BJ (cell line): ENCODE data around the gene FAM181A. TPM values are rescaled to one million over a fixed set of nuclear protein-coding genes. Genes with fewer than 3 reads are reported as not detected.

Experiments used
- CTCF ChIA-PET: fragments of 350-600 bp; formaldehyde crosslinking; extraction: SDS; loops from one replicate; lab custom pipeline; 2021; ENCODE audit warnings: antibody characterized with exemption, inconsistent platforms; lab: Yijun Ruan, JAX
- POLR2A ChIA-PET: fragments of 300-600 bp; sonication (Branson Sonifier 250); formaldehyde crosslinking; extraction: SDS; loops from one replicate; lab custom pipeline; 2021; ENCODE audit warnings: antibody characterized with exemption; lab: Charles Lee
- DNase-seq: peaks from one replicate; pipeline ENCODE4 v3.0.0-alpha.2; 2011; ENCODE audit warnings: low read depth
- H3K27me3 ChIP-seq: 2 replicates; pipeline ENCODE4 v1.6.0; 2011; ENCODE audit warnings: low read length; ENCODE audit not compliant: control insufficient read depth, insufficient read depth
- H3K36me3 ChIP-seq: 2 replicates; pipeline ENCODE4 v1.5.1; 2011; ENCODE audit warnings: low read length; ENCODE audit not compliant: control insufficient read depth, insufficient read depth
- H3K4me3 ChIP-seq: 2 replicates; pipeline ENCODE4 v1.5.1; 2011; ENCODE audit warnings: low read depth, mild to moderate bottlenecking, control low read depth, low read length
- CTCF ChIP-seq: IDR thresholded peaks from 2 replicates; pipeline ENCODE4 v1.5.1; 2011; ENCODE audit warnings: low read depth, mild to moderate bottlenecking, control low read depth, inconsistent platforms, low read length, moderate library complexity; ENCODE audit not compliant: insufficient read depth
- polyA minus RNA-seq: library from RNA; depleted of rRNA, polyadenylated mRNA; stranded (reverse); fragments of >200 nt; gene quantifications from 2 replicates; pipeline ENCODE4 v1.2.3, GENCODE V29; 2011; rRNA and poly(A)+ RNA removed
- polyA plus RNA-seq: library from polyadenylated mRNA; depleted of rRNA; stranded (reverse); fragments of >200 nt; gene quantifications from 2 replicates; pipeline ENCODE4 v1.2.3, GENCODE V29; 2011; rRNA removed

The FAM181A gene
- polyA plus RNA-seq (not detected in 2 replicates), polyA minus RNA-seq (not detected in 2 replicates)

GRCh38 chr14:93926873-93927799, at the start of gene FAM181A:
Gene FAM181A, plus strand, starts transcription at chr14:93927344. Its CDS starts 942 bp downstream, at chr14:93928286.
- POLR2A ChIA-PET = no interaction called here
- H3K36me3 ChIP-seq = no peaks in the 10 kb centered on the region
- CTCF ChIA-PET = interaction anchor here (2.2 kb wide), 1 partner anchor 13 kb away, joined by 10 read pairs; no protein-coding TSS in a partner anchor
- no peaks in the 10 kb centered on the region for H3K27me3 ChIP-seq
- DNase-seq = no peak
- no peak for TF ChIP-seq CTCF
- no peak within 1 kb of the TSS for H3K4me3 ChIP-seq

GRCh38 chr14:93878212-93878611, 48.9 kb upstream of the FAM181A start:
- CTCF ChIA-PET = no interaction called here
- no peak for DNase-seq
- no peaks in the 10 kb centered on the region for H3K36me3 ChIP-seq
- TF ChIP-seq CTCF = no peak
- POLR2A ChIA-PET = no interaction called here
- H3K27me3 ChIP-seq = no peaks in the 10 kb centered on the region
- H3K4me3 ChIP-seq = no peak overlapping the region

DNA sequence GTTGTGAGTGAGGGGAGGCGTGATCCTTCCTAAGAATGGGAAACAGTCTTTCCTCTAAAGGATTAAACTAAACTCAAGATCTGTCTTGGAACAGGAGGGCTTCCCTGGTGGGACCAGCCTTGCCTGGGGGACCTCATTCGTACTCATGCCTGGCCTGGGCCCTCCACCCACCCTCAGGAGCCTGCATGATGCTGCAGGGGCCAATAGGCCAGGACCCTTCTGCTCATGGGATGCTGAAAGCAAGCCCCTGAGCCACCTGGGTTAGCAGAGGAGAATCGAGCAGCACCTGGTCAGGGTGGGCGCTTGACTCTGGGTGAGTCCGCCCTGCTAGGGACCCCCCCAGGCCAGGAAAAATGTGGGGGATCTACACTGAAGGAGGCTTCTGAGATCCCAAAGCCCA, 48.3 kb upstream of the FAM181A start:
- H3K36me3 ChIP-seq = no peaks in the 10 kb centered on the region
- DNase-seq = no peak
- no peak overlapping the region for H3K4me3 ChIP-seq
- ChIA-PET CTCF (no interaction called here), POLR2A (no interaction called here)
- no peak for TF ChIP-seq CTCF
- no peaks in the 10 kb centered on the region for H3K27me3 ChIP-seq

GRCh38 chr14:93879362-93879983, 47.7 kb upstream of the FAM181A start:
- Histone ChIP-seq H3K27me3 (no peaks in the 10 kb centered on the region), H3K36me3 (no peaks in the 10 kb centered on the region), H3K4me3 (no peak overlapping the region)
- TF ChIP-seq CTCF = no peak
- ChIA-PET POLR2A (no interaction called here), CTCF (interaction anchor here (1.3 kb wide), 1 partner anchor 225 kb away, joined by 3 read pairs; no protein-coding TSS in a partner anchor)
- DNase-seq = no peak

GRCh38 chr14:93880021-93880820, 46.9 kb upstream of the FAM181A start:
- Histone ChIP-seq H3K27me3 (no peaks in the 10 kb centered on the region), H3K36me3 (no peaks in the 10 kb centered on the region), H3K4me3 (no peak overlapping the region)
- POLR2A ChIA-PET = no interaction called here
- CTCF ChIA-PET = interaction anchor here (1.3 kb wide), 1 partner anchor 225 kb away, joined by 3 read pairs; no protein-coding TSS in a partner anchor
- no peak for TF ChIP-seq CTCF
- DNase-seq = no peak
